IPS-18a (cell line): ENCODE data around the gene TAB2.
A peak's percentile ranks its signal among the peaks of the same experiment; 100 is the strongest.
"Not testable (repeated sequence)": the region's sequence is repeated elsewhere in the genome, so short reads cannot be mapped to it uniquely, and the experiment has no call there.

Source experiments
- H3K27ac ChIP-seq: one replicate; pipeline ENCODE4 v1.5.1; 2013; ENCODE audit warnings: low read length
- H3K27me3 ChIP-seq: one replicate; pipeline ENCODE4 v1.6.1; 2013; ENCODE audit warnings: mild to moderate bottlenecking, low read length; ENCODE audit not compliant: control insufficient read depth, insufficient read depth
- H3K36me3 ChIP-seq: one replicate; pipeline ENCODE4 v1.6.1; 2013; ENCODE audit warnings: low read depth, low read length; ENCODE audit not compliant: control insufficient read depth
- H3K4me1 ChIP-seq: one replicate; pipeline ENCODE4 v1.6.1; 2013; ENCODE audit warnings: low read depth, low read length; ENCODE audit not compliant: control insufficient read depth
- H3K4me3 ChIP-seq: one replicate; pipeline ENCODE4 v1.5.1; 2013; ENCODE audit warnings: low read length
- H3K9ac ChIP-seq: one replicate; pipeline ENCODE4 v1.6.1; 2013; ENCODE audit warnings: mild to moderate bottlenecking, low read length, moderate library complexity
- H3K9me3 ChIP-seq: one replicate; pipeline ENCODE4 v1.6.1; 2013; ENCODE audit warnings: low read depth, low read length; ENCODE audit not compliant: control insufficient read depth

TAB2 gene

DNA sequence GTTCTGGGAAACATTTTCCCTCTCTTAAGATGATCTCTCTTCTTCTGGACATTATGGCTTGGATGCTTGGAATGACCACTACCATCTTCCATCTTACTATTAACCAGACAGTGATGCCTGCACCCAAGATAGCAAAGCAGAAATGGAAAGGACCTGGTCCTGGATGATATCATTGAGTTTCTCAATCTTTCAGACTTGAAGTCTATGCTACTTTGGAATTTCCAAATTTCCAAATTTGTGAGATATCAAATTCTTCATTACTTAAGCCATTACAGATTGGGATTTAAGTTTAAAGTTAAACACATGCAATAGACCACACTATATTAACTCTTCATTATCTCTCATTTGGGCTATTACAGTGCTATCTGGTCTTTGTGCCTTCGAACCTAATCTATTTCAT, 3.7 kb upstream of the TAB2 start:
- Histone ChIP-seq H3K27ac (no peak overlapping the region), H3K36me3 (no peaks in the 10 kb centered on the region), H3K9me3 (no peaks in the 10 kb centered on the region), H3K4me3 (no peak overlapping the region), H3K9ac (no peak overlapping the region), H3K27me3 (no peaks in the 10 kb centered on the region), H3K4me1 (peaks cover 11% of the 10 kb centered on the region)

DNA sequence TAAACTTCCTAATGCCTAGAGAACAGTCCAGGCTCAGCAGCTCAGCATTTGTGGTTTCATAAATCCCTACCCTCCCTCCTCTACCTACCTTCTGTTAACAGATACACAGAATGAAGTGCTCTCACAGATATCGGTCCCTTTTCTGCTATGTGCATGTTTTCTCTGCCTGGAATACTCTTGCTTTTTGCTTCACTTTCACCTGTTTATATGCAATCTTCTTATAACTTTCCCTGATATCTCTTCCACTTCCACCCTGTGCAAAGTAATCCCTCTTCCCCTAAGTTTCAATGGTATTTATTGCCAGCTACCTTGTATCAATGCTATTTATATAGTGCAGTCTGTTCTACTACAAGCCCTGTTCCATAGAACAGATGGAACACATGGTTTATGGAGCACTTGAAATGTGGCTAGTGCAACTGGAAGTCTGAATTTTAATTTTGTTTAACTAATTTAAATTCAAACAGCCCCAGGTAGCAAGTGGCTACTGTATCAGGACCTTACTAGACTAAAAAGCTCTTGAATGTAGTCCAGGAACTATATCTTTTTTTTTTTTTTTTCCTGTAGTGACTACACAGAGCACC, 3.1 kb upstream of the TAB2 start:
- Histone ChIP-seq H3K4me3 (no peak overlapping the region), H3K9me3 (no peaks in the 10 kb centered on the region), H3K4me1 (peaks cover 16% of the 10 kb centered on the region), H3K36me3 (no peaks in the 10 kb centered on the region), H3K9ac (no peak overlapping the region), H3K27me3 (no peaks in the 10 kb centered on the region), H3K27ac (no peak overlapping the region)

DNA sequence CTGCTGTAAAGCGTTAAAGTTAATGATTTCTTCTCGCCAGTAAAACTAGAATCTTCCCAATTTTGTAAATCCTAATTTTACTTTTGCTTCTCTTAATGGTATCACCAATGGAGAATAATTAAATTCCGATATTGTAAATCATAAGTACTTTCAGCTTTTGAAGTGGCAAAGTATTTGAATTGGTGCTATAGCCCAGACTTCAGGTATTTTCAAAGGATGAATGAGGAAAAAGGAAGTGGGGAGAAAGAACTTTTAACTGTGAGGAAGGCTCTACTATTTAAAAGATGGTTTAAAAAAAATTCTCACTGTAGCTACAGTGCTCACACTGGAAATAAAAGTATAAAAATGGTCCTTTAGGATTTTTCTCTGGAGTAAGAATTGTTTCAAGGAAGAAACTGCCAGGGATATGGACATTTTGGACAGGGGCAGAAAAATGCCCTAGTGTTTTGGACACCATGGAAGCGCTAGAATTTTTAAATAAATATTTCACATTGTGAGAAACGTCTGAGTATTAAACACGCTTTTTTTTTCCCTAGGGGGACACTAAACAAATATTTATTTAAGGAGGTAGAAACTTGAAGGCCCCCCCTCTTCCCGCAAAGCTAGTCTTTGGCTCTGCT, 1.3 kb upstream of the TAB2 start:
- H3K27me3 ChIP-seq: no peaks in the 10 kb centered on the region
- peak overlapping the region; percentile 76 for H3K9ac ChIP-seq
- H3K27ac ChIP-seq: peak overlapping the region; percentile 13
- no peaks in the 10 kb centered on the region for H3K9me3 ChIP-seq
- peaks cover 13% of the 10 kb centered on the region for H3K4me1 ChIP-seq
- no peaks in the 10 kb centered on the region for H3K36me3 ChIP-seq
- peak overlapping the region; percentile 76 for H3K4me3 ChIP-seq

DNA sequence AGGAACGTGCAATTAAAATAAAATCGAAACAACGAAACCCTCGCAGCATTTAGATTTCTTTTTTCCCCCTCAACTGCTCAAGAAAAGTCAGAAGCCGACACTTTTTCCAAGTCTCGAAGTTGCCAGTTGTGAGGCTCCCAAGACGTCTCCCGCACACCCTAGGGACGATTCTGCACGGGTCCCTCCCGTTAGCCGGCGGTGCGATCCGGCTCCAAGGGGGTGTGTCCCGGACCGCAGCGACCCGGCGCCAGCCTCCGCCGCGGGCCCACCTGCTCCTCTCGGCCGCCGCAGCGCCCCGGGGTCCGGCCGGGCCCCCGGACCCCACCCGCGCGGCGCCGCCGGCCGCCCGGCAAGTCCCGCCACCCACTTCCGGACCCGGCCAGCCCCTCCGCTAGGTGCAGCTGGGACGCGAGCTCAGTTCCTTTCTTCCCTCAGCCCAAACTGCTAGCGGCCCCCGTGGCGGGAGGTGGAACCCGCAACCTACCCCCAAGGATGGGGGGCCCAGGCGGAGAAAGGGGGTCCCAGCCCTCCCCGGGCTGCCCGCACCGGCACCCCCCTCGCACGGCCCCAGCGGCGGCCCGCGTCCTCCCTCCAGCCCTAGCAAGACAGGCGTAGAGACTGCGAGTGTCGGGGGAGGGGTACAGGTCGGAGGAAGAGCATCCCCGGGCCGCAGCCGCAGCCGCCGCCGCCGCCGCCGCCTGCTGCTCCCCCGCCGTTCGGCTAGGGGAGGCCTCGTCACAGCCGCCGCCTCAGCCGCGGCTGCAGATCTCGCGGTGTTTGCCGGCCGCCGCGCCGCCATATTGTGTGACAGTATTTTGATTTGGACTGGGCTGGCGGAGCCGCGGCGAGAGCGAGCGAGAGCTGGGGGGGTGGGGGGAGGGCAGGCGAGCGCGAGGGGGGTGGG, 520 bp upstream of the TAB2 start:
- no peaks in the 10 kb centered on the region for H3K9me3 ChIP-seq

DNA sequence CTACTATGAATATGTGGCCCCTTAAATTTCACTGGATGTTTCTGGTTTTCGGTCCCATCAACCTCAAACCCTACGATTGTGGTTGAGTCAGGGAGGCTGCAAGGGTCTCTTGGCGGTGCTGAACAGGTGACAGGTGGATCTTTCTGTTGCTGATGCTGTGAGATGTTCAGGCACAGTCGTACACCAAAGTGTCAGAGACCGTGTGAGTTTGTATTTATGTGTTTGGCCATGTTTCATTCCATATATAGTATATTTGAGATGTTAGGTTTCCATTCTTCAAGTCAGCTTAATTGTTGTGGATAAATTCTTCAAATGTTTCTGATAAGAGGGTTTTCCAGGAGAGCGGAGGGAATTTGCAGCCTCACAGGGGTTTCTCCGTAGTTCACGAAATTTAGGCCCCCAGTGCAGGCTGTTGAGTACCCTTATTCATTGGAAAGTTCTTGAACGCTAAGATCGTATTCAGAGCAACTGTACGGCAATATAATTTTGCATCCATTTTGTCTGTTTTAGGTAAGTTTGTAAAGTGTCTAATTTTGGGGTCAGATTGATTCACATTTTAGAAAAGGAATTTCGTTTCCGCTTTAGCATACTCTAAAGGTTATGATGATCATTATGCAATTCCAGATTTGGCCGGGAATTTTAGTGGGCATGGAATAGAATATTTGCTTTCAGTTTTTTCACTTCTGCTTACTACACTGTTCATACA, 1.2 kb downstream of the TAB2 start:
- H3K36me3 ChIP-seq: no peaks in the 10 kb centered on the region
- peak overlapping the region; percentile 86 for H3K4me3 ChIP-seq
- no peaks in the 10 kb centered on the region for H3K9me3 ChIP-seq
- peaks cover 22% of the 10 kb centered on the region for H3K4me1 ChIP-seq
- no peak overlapping the region for H3K27ac ChIP-seq
- H3K27me3 ChIP-seq: no peaks in the 10 kb centered on the region
- H3K9ac ChIP-seq: peak overlapping the region; percentile 41

More for the DNA sequence above, 520 bp upstream of the TAB2 start:
- peak overlapping the region; percentile 49 for H3K27ac ChIP-seq
- no peaks in the 10 kb centered on the region for H3K36me3 ChIP-seq
- peaks cover 13% of the 10 kb centered on the region for H3K4me1 ChIP-seq
- H3K27me3 ChIP-seq: no peaks in the 10 kb centered on the region
- peak overlapping the region; percentile 76 for H3K9ac ChIP-seq
- H3K4me3 ChIP-seq: peak overlapping the region; percentile 76

DNA sequence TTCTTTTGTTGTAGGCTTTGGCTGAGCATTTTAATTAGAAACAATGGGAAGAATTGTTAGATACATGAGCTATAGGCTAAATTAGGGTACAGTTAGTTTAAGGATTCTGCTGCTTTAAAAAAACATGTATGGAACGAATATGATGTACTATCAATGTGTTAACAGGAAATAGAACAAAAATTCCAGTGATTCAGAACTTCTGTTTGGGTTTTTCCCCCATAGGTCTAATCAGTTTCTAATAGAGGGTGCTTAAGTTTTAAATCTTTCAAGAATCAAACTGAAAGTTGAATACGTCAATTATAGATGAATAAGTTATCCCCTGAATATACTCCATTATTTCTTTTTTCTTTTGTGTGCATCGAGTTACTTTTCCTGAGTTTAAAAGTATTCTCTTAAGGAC, 1.9 kb downstream of the TAB2 start:
- no peaks in the 10 kb centered on the region for H3K9me3 ChIP-seq
- H3K36me3 ChIP-seq: no peaks in the 10 kb centered on the region
- H3K4me3 ChIP-seq: peak overlapping the region; percentile 86
- H3K27ac ChIP-seq: no peak overlapping the region
- peak overlapping the region; percentile 41 for H3K9ac ChIP-seq
- H3K27me3 ChIP-seq: no peaks in the 10 kb centered on the region
- peaks cover 22% of the 10 kb centered on the region for H3K4me1 ChIP-seq

DNA sequence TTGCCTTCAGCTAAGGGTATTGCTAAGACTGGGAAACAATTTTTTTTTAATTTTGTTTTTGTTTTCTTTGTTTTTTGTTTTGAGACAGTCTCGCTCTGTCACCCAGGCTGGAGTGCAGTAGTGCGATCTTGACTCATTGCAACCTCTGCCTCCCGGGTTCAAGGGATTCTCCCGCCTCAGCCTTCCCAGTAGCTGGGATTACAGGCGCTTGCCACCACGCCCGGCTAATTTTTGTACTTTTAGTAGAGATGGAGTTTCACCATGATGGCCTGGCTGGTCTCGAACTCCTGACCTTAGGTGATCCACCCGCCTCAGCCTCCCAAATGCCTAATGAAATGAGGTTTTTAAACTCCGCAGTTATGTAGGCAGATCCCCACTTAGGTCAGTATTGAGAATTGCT, 2.5 kb downstream of the TAB2 start:
- not testable (repeated sequence) for H3K4me3 ChIP-seq, H3K9ac ChIP-seq, H3K27me3 ChIP-seq, H3K36me3 ChIP-seq, H3K9me3 ChIP-seq, H3K27ac ChIP-seq
- peaks cover 22% of the 10 kb centered on the region for H3K4me1 ChIP-seq

DNA sequence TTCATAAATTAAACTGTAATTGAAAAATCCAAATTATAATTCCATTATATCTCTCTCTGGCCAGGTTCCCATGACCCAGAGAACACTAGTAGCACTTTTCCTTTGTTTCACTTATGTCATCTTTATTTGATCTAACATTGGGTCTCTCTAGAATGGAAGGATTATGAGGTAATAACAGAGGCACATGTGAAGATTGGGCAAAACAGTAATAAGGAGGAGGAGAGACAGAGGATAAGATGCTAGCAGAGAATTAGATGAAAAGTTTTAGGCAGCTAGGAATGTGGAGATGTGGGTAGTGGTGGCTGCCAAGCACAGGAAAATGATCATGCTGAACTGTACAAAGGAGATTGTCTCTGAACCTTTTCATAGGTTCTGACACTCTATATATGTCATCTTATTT, 3.3 kb downstream of the TAB2 start:
- H3K4me1 ChIP-seq: peaks cover 22% of the 10 kb centered on the region
- no peak overlapping the region for H3K9ac ChIP-seq
- no peak overlapping the region for H3K27ac ChIP-seq
- no peaks in the 10 kb centered on the region for H3K36me3 ChIP-seq
- H3K4me3 ChIP-seq: no peak overlapping the region
- no peaks in the 10 kb centered on the region for H3K27me3 ChIP-seq
- H3K9me3 ChIP-seq: no peaks in the 10 kb centered on the region

DNA sequence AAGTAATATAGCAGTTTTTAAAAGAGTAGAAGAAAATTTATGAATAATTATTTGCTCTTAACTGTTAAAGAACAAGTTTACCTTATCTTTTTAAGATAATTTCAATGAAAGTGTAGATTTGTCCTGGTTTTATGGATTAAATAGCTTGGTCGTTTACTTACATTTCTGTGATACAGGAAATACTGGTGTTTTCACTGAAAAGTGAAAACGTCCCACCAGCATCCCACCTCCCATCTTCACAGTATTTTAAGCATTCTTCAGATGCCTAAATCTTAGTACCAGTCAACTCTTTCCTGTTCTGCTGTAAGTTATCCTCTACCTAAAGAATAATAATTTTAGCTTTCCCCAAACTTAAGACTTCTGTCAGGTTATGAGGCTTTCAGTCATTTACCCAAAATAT, 5.8 kb downstream of the TAB2 start:
- Histone ChIP-seq H3K9ac (no peak overlapping the region), H3K27me3 (no peaks in the 10 kb centered on the region), H3K9me3 (no peaks in the 10 kb centered on the region), H3K4me1 (peaks cover 26% of the 10 kb centered on the region), H3K36me3 (no peaks in the 10 kb centered on the region), H3K27ac (no peak overlapping the region), H3K4me3 (no peak overlapping the region)

DNA sequence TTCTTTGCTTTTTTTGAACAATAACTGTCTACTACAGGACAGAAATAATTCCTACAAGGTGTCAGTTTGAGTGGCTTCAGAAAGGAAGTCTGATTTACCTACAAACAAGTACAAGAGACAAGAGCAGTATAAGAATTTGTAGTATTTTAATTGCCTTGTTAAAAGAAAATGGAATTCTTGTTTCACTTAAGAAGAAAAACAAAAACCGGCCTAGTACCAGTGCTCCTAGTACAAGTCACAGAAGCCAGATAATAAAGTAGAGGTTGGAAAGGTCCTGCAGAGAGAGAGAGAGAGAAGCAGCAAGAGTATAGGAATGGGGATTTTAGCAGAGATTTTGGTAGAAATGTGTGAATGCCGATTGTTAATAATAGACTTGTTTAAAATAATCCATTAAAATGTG, 6.4 kb downstream of the TAB2 start:
- Histone ChIP-seq H3K9ac (no peak overlapping the region), H3K4me1 (peaks cover 26% of the 10 kb centered on the region), H3K36me3 (no peaks in the 10 kb centered on the region), H3K4me3 (no peak overlapping the region), H3K27me3 (no peaks in the 10 kb centered on the region), H3K27ac (no peak overlapping the region), H3K9me3 (no peaks in the 10 kb centered on the region)

DNA sequence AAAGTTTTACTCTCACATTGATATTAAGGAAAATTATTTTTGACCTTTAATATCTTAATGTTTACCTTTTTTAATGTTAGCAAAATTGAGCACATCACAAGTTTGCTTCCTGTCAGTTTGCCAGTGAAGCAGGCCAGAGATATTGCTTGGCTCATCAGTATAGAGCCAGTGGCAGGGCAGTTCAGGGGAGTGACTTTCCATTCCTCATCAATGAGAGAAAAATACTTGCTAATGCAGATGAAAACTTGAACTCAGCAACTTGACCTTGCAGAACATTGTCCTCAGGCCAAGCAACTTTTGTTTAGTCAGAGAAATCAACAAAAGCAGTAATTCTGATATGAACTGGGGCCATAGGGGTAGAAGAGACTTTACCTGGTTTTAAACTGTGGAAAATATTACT, 6.9 kb downstream of the TAB2 start:
- no peak overlapping the region for H3K4me3 ChIP-seq
- no peaks in the 10 kb centered on the region for H3K9me3 ChIP-seq
- no peak overlapping the region for H3K9ac ChIP-seq
- no peak overlapping the region for H3K27ac ChIP-seq
- peaks cover 26% of the 10 kb centered on the region for H3K4me1 ChIP-seq
- no peaks in the 10 kb centered on the region for H3K36me3 ChIP-seq
- no peaks in the 10 kb centered on the region for H3K27me3 ChIP-seq
